ENCODE data around the gene KREMEN2. TPM values are rescaled to one million over a fixed set of nuclear protein-coding genes. Genes with fewer than 3 reads are reported as not detected.

KREMEN2 gene
- total and polyA plus RNA-seq, 2 of the 8 experiments (the other 6 are each of a cell fraction or from before 2014, with no cell fraction given) = 6.6 to 7.0 TPM

GRCh38 chr16:3003582-3004270 is 39.7 kb downstream of the KREMEN2 start (continued):
- TF ChIP-seq, protein P1, sequence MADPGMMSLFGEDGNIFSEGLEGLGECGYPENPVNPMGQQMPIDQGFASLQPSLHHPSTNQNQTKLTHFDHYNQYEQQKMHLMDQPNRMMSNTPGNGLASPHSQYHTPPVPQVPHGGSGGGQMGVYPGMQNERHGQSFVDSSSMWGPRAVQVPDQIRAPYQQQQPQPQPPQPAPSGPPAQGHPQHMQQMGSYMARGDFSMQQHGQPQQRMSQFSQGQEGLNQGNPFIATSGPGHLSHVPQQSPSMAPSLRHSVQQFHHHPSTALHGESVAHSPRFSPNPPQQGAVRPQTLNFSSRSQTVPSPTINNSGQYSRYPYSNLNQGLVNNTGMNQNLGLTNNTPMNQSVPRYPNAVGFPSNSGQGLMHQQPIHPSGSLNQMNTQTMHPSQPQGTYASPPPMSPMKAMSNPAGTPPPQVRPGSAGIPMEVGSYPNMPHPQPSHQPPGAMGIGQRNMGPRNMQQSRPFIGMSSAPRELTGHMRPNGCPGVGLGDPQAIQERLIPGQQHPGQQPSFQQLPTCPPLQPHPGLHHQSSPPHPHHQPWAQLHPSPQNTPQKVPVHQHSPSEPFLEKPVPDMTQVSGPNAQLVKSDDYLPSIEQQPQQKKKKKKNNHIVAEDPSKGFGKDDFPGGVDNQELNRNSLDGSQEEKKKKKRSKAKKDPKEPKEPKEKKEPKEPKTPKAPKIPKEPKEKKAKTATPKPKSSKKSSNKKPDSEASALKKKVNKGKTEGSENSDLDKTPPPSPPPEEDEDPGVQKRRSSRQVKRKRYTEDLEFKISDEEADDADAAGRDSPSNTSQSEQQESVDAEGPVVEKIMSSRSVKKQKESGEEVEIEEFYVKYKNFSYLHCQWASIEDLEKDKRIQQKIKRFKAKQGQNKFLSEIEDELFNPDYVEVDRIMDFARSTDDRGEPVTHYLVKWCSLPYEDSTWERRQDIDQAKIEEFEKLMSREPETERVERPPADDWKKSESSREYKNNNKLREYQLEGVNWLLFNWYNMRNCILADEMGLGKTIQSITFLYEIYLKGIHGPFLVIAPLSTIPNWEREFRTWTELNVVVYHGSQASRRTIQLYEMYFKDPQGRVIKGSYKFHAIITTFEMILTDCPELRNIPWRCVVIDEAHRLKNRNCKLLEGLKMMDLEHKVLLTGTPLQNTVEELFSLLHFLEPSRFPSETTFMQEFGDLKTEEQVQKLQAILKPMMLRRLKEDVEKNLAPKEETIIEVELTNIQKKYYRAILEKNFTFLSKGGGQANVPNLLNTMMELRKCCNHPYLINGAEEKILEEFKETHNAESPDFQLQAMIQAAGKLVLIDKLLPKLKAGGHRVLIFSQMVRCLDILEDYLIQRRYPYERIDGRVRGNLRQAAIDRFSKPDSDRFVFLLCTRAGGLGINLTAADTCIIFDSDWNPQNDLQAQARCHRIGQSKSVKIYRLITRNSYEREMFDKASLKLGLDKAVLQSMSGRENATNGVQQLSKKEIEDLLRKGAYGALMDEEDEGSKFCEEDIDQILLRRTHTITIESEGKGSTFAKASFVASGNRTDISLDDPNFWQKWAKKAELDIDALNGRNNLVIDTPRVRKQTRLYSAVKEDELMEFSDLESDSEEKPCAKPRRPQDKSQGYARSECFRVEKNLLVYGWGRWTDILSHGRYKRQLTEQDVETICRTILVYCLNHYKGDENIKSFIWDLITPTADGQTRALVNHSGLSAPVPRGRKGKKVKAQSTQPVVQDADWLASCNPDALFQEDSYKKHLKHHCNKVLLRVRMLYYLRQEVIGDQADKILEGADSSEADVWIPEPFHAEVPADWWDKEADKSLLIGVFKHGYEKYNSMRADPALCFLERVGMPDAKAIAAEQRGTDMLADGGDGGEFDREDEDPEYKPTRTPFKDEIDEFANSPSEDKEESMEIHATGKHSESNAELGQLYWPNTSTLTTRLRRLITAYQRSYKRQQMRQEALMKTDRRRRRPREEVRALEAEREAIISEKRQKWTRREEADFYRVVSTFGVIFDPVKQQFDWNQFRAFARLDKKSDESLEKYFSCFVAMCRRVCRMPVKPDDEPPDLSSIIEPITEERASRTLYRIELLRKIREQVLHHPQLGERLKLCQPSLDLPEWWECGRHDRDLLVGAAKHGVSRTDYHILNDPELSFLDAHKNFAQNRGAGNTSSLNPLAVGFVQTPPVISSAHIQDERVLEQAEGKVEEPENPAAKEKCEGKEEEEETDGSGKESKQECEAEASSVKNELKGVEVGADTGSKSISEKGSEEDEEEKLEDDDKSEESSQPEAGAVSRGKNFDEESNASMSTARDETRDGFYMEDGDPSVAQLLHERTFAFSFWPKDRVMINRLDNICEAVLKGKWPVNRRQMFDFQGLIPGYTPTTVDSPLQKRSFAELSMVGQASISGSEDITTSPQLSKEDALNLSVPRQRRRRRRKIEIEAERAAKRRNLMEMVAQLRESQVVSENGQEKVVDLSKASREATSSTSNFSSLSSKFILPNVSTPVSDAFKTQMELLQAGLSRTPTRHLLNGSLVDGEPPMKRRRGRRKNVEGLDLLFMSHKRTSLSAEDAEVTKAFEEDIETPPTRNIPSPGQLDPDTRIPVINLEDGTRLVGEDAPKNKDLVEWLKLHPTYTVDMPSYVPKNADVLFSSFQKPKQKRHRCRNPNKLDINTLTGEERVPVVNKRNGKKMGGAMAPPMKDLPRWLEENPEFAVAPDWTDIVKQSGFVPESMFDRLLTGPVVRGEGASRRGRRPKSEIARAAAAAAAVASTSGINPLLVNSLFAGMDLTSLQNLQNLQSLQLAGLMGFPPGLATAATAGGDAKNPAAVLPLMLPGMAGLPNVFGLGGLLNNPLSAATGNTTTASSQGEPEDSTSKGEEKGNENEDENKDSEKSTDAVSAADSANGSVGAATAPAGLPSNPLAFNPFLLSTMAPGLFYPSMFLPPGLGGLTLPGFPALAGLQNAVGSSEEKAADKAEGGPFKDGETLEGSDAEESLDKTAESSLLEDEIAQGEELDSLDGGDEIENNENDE (IDR thresholded peaks at IDR 0.05; ENCODE audit: insufficient replicate concordance, low read length) = no peak
- TF ChIP-seq ATF2 (IDR thresholded peaks at IDR 0.05; ENCODE audit: low read length) (no peak), SIRT6 (IDR thresholded peaks at IDR 0.05; ENCODE audit: low read length) (no peak), CHD1 (IDR thresholded peaks at IDR 0.05; ENCODE audit: low read depth, low read length) (no peak)
